HPDE6-E6E7 (cell line): ENCODE measurements around the gene LINC00632.

Experiments
- DNase-seq: peaks from one replicate; pipeline ENCODE4 v3.0.0; 2011; ENCODE audit warnings: missing footprints; ENCODE audit errors: extremely low spot score

Gene LINC00632

DNA sequence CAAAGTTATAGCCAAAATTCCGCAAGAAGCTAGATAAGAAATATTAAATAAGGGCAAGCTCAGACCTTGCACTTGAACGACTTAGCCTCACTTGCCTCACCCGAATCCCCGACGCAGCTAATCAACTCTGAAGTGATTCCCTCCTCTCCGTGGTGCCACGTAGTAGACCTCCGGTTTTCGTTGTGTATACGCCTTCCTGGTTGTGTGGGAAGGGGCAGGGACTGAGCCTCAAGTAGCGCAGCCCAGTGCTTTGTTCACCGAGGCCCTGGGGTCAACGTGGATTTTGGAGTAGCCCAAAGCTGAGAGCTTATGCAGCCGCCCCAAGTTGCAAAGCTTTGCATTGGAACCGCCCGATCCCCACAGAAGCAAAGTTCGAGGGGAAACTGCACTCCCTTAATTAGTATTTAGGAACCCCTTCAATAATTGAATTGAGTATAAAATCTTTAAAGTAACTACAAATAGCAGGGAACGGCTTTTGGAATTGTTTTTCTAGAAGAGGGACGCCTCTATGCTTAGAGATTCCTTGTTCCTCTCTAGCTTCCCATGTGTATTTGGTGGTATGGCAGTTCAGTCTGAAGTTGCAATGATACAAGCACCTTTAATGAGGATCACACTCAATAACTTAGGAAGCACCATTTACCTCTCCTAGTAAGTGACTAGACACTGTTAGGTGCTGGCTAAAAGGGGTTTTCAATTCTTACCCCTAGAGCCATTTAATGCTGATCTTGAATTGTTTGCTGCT, 55.7 kb downstream of the LINC00632 start:
- DNase-seq, result no peak

DNA sequence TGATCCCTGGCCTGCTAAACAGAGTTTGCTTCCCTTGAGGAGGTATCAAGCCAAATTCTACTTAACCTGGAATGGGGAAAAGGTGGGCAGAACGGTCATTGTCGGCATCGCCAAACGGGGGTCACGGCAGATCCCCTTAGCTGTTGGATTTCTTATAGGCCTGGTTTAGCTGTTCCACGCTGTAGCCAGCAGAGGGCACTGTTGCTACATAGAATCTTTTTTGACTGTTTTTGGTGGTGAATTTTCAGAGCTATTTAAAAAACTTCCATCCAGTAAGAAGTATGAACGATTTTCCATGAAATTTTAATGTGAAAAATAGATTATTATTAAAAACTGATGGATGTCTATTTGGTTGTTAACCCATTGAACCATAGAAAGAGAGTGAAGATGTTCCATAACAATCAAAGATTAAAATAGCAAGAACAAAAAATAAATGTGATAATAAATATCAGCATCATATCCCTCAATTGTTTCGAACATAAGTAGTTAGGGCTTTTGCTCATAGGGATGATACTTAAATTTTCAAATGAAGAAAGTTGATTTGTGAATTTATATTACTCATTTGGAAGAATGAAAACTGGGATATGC, 56.6 kb downstream of the LINC00632 start:
- peak; percentile 28 for DNase-seq

DNA sequence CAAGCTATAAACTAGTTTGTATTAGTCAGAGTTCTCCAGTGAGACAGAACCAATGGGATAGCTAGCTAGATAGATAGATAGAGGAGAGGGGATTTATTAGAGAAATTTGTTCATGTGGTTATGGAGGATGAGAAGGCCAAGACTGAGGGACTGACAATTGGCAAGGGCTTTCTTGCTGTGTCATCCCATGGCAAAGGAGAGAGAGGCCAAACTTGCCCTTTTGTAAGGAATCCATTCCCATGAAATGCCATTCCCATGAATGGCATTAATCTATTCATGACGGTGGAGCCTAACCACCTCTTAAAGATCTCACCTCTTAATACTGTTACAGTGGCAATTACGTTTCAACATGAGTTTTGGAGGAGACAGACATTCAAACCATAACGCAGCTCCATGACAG, 58.1 kb downstream of the LINC00632 start:
- DNase-seq, result no peak

DNA sequence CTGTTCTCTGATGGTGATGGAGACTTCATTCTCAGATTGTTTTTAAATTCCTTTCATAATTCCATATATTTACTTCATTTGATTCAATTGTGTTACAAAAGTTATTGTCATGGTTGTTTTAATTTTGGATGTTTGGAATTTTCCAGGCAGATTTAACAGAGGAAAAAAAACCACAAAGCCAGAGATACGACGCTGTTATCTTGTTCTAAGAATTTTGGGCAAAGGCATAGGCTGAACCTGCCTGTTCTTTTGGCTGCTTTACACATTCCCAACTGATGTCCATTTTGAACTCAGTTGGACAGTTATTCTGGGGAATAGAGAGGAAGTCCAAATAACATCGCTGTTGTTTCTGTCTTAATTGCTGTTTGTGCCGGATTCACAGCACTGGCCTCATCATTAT, 65.7 kb downstream of the LINC00632 start:
- DNase-seq, result no peak

DNA sequence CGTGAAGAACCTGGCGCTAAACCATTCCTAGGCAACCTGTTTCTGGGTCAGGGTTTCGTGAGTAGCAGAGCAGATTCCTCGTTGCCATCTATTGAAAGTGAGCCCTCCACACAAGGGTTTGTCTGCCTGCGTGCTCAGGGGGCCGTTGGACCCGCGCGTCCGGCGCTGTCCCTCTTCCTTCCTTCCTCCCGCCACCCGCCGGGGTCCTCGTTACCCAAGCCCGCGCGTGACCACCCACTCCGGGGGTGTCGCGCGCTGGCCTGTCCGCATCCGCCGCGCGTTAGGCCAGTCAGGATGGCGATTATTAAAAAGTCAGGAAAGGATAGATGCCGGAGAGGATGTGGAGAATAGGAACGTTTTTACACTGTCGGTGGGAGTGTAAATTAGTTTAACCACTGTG, 66.8 kb downstream of the LINC00632 start:
- no peak for DNase-seq

DNA sequence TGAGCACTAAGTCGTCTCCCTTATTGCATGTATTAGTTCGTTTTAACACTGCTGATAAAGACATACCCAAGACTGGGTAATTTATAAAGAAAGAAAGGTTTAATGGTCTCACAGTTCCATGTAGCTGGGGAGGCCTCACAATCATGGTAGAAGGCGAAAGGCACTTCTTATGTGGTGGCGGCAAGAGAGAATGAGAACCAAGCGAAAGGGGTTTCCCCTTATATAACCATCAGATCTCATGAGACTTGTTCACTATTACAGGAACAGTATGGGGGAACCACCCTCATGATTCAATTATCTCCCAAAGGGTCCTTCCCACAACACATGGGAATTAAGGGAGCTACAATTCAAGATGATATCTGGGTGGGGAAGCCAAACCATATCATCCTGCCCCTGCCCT, 85.1 kb downstream of the LINC00632 start:
- DNase-seq, result no peak

DNA sequence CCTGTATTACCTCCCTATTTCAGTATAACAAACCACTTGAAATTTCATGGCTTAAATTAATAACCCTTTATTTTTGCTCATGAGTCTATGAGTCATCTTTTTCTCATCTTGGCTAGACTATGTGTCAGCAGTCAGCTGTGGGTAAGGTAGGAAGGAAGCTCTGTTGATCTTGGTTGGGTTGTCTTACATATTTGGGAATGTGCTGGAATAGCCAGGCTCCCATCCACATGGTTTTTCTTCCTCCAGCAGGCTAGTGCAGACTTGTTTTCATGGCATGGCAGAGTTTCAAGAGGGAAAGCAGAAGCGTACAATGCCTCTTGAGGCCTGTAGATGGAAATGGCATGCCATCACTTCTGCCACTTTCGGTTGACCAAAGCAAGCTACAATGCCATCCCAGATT, 89.7 kb downstream of the LINC00632 start:
- no peak for DNase-seq

DNA sequence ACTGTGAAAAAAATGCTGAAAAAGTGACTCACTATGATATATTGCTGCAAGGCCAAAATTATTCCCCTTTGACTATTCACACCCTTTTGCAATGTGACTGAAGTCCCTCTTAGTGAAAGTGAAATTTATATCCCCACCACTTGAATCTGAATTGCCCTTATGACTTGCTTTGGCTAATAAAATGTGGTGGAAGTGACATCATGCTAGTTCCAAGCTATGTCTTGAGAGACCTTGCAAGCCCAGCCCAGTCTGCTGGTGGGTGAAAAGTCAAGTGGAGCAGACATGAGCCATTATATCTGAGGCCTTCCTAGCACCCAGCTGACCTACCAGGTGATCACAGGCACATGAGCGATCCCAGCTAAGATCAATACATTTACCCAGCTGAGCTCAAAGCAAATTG, 94.7 kb downstream of the LINC00632 start:
- DNase-seq, result no peak

DNA sequence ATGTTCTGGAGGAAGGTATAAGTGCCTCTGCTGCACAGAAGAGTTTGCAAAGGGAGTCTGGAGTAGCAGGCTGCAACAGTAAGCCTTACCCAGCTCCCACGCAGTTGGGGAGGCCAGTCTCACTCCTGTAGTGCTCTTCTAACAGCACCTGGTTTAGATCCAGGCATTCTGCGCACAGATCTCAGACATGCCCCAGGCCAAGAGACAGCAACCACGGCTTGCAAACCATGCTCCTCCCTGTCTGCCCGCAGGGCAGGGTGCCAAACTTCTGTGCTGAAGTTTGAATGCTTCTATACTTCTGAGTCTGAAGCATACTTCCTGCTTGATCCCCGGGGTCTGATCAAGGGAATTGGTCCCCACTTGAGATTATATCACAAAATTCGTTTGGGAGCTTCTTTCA, 106.3 kb downstream of the LINC00632 start:
- DNase-seq, result no peak

DNA sequence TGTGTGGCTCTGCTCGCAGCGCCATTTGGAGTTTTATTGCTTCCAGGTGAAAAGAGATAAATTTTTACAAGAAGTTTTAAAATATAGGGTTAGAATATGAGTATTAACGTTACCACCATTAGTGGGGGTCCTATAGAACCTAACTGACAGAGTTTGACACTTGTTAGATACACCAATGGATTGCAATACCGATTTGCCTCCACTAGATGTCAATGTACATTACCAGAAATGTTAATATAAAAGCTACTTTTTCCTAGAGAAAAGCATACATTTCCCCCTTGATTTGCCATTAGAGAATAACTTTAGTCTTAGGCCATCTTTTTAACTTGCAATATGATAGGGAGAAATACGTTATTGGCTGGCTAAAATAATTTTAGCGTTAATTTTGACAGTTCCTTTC, 108.4 kb downstream of the LINC00632 start:
- no peak for DNase-seq

DNA sequence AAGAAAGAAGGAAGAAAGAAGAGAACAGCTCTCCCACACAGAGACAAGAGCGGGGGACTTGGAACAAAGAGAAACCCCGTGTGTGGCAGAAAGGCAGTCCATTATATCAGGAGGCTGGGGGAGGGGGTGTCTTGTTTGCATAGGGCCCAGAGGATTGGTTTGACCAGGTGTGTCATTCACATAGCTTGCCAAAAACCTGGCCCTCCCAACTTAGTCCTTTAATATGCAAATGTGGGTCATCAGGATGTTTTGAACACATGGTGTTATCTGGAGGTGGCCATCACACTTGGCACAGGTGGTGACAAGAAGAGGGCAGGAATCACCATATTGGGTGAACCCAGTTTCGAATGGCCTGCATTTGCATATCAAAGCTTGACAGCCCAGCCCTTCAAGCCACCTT, 111.7 kb downstream of the LINC00632 start:
- DNase-seq, result no peak

DNA sequence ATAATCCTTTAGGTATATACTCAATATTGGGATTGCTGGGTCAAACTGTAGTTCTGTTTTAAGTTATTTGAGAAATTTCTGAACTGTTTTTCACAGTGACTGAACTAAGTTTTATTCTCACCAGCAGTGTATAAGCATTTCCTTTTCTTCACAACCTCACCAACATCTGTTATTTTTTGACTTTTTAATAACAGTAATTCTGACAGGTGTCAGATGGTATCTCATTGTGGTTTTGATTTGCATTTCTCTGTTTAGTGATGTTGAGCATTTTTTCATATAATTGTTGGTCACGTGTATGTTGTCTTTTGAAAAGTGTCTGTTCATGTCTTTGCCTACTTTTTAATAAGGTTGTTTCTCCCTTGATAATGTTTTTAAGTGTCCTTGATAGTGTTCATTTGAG, 112.6 kb downstream of the LINC00632 start:
- DNase-seq, result no peak

DNA sequence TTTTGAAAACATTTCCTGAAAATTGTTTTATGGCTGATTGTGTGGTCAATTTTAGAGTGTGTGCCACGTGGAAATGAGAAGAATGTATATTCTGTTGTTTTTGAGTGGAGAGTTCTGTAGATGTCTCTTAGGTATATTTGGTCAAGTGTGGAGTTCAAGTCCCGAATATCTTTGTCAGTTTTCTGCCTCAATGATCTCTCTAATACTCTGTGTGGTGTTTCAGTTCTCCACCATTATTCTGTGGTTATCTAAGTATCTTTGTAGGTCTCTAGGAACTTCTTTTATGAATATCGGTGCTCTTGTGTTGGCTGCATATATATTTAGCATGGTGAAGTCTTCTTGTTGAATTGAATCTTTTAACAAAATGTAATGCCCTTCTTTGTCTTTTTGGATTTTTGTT, 113.3 kb downstream of the LINC00632 start:
- DNase-seq, result no peak

DNA sequence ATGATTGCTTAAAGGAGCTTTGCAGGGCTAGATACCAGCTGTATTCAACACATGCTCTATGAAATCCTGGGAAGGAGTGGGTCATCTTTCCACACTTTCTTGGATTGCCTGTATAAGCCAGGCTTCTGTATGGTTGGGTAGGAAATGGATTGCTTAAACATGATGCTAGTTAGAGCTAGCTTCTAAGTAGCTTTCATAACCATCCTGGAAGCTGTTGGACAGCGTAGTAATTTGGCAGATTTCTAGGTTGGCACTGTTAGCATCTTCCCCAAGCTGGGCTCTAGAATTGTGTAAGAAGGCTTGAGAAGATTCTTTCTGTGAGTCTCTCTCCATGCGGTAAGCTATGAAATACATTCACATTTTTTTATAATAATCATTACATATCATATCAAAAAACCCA, 127.3 kb downstream of the LINC00632 start:
- DNase-seq, result no peak
